T-helper 1 cell treated with Interleukin-12 subunit alpha and Interleukin-12 subunit beta and Interleukin-4 antibody, amounts not matched to agents 30 μg/mL and 1 μg/mL, for 36 hours (primary cell): Measurements from ENCODE around the gene EIF3K.
A peak's percentile ranks its signal among the peaks of the same experiment; 100 is the strongest.
"Not testable (repeated sequence)": the region's sequence is repeated elsewhere in the genome, so short reads cannot be mapped to it uniquely, and the experiment has no call there.

Experiments
- H3K27ac Mint-ChIP-seq: one replicate; pipeline ENCODE4 v1.8.0; 2021; ENCODE audit warnings: mild to moderate bottlenecking, mixed read lengths
- H3K27me3 Mint-ChIP-seq: one replicate; pipeline ENCODE4 v1.8.0; 2021; ENCODE audit warnings: low read depth, mixed read lengths
- H3K36me3 Mint-ChIP-seq: one replicate; pipeline ENCODE4 v1.8.0; 2021; ENCODE audit warnings: low read depth, mixed read lengths
- H3K4me1 Mint-ChIP-seq: one replicate; pipeline ENCODE4 v1.8.0; 2021; ENCODE audit warnings: low read depth, mixed read lengths
- H3K4me3 Mint-ChIP-seq: one replicate; pipeline ENCODE4 v1.8.0; 2021; ENCODE audit warnings: mild to moderate bottlenecking, moderate library complexity, mixed read lengths
- H3K9me3 Mint-ChIP-seq: one replicate; pipeline ENCODE4 v1.8.0; 2021; ENCODE audit warnings: mixed read lengths

EIF3K gene

DNA sequence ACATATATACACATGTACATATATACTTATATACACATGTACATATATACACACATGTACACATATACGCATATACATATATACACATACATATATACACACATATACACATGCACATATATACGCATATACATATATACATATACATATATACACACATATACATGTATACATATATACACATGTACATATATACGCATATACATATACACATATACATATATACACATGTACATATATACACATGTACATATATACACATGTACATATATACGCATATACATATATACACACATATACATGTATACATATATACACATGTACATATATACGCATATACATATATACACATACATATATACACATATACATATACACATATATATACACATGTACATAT lies 16.1 kb upstream of the EIF3K start:
- H3K27me3 Mint-ChIP-seq, H3K27ac Mint-ChIP-seq, H3K4me3 Mint-ChIP-seq, H3K9me3 Mint-ChIP-seq, H3K4me1 Mint-ChIP-seq: not testable (repeated sequence)
- peaks cover 33% of the 10 kb centered on the region for H3K36me3 Mint-ChIP-seq

DNA sequence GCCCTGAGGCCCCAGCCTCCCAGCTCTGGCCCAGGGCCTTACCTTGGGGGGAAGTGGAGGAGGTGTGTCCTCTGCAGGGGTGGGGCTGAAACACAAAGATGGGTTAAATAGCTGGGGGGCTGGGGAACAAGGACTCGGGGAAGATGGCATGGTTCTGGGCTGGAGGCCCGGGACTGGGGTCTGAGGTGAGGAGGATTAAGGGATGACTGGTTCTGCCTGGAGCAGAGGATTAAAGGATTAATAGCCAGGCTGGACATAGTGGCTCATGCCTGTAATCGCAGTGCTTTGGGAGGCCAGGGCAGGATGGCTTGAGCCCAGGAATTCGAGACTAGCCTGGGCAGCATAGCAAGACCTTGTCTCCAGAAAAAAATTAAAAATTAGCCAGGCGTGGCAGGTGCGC lies 12.9 kb upstream of the EIF3K start:
- Mint-ChIP-seq H3K27me3 (no peaks in the 10 kb centered on the region), H3K4me3 (no peak overlapping the region), H3K36me3 (peaks cover 37% of the 10 kb centered on the region), H3K4me1 (no peaks in the 10 kb centered on the region), H3K27ac (no peak overlapping the region), H3K9me3 (no peaks in the 10 kb centered on the region)

DNA sequence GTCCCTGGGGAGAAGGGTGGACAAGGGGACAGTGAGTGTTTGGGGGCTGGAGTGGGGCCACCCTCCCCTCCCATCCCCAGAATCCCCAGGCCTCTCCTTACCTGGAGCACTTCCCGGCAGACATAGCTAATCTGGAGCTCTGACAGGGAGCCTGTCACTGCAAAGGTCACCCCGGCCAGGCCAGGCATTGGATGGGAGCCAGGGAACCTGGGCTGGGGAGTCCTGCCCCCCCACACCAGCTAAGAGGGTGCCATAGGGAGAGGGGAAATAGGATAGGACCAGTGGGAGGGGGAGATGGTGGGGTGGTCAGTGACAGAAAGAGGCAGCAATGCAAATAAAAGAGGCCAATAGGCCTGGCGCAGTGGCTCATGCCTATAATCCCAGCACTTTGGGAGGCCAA lies 4.7 kb upstream of the EIF3K start:
- Mint-ChIP-seq H3K27ac (no peak overlapping the region), H3K27me3 (no peaks in the 10 kb centered on the region), H3K4me1 (peaks cover 35% of the 10 kb centered on the region), H3K36me3 (peaks cover 40% of the 10 kb centered on the region), H3K9me3 (no peaks in the 10 kb centered on the region), H3K4me3 (no peak overlapping the region)

DNA sequence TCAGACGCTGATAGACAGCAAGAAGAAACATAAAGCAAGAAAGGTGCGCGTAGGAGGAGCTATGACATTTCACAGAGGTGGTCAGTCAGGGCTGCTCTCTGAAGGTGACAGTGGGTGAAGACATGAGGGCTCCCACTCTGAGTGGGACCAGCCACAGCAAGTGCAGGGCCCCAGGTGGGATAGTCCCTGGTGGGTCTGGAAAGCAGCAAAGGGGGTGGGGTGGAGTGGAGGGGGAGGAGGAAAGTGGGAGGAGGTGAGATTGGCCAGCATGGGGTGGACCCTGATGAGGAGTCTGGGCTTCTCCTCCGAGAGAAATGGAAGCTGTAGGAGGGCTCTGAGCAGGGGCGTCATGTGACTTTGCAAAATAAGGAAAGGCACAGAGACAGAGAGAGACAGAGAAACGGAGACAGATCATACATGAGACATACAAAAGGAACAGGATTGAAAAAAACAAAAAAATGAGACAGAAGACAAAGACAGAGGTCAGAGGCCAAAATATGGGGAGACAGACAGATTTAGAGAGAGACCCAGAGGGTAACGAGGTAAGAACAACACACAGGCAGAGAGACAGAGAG lies 3.9 kb upstream of the EIF3K start:
- H3K4me1 Mint-ChIP-seq: peaks cover 41% of the 10 kb centered on the region
- H3K27me3 Mint-ChIP-seq: no peaks in the 10 kb centered on the region
- H3K4me3 Mint-ChIP-seq: peak overlapping the region; percentile 73
- peak overlapping the region; percentile 70 for H3K27ac Mint-ChIP-seq
- H3K36me3 Mint-ChIP-seq: peaks cover 43% of the 10 kb centered on the region
- no peaks in the 10 kb centered on the region for H3K9me3 Mint-ChIP-seq

DNA sequence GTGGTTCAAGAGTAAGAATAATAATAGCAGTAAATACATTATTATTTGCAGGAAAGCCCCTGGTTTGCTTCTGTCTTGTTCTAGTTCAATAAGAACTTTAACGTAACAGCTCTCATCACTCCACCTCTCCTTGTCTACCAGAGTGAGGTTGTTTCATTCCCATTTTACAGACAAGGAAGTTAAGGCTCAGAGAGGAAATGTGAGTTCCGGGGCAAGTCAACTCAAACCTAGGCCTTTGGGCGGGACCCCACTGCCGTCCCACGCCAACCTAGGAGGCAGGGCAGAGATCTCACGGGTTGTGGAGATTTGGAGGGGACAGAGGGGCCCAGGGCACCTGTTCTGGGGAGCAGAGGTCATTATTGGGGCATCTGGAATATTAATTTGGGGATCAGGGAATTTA lies 2.7 kb upstream of the EIF3K start:
- no peaks in the 10 kb centered on the region for H3K27me3 Mint-ChIP-seq
- peak overlapping the region; percentile 99 for H3K4me3 Mint-ChIP-seq
- no peaks in the 10 kb centered on the region for H3K9me3 Mint-ChIP-seq
- peaks cover 44% of the 10 kb centered on the region for H3K4me1 Mint-ChIP-seq
- H3K27ac Mint-ChIP-seq: peak overlapping the region; percentile 97
- peaks cover 34% of the 10 kb centered on the region for H3K36me3 Mint-ChIP-seq

DNA sequence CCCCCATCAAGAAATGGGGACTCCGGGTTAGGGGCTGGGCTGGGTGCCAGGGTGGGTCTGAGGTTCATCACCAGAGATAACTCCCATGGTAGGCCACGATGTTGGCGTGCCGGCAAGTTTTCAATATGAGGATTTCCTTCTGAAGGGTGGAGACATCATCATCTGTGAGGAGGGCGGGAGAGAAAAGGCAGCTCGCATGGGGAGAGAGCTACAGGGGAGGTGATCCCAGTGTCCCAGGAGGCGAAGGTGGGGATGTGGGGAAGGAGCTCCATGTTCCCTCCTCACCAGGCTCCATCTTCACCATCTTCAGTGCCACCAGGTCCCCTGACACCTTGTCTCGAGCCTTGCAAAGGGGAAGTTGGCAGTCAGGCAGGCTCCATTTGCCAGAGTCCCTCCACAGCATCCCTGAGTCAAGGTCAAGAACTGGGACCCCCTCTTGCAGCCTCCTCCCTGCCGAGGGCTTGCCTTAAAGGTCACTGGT lies 1.7 kb upstream of the EIF3K start:
- Mint-ChIP-seq H3K4me1 (peaks cover 52% of the 10 kb centered on the region), H3K27me3 (no peaks in the 10 kb centered on the region), H3K4me3 (peak overlapping the region; percentile 99), H3K9me3 (no peaks in the 10 kb centered on the region), H3K27ac (peak overlapping the region; percentile 97), H3K36me3 (peaks cover 42% of the 10 kb centered on the region)

DNA sequence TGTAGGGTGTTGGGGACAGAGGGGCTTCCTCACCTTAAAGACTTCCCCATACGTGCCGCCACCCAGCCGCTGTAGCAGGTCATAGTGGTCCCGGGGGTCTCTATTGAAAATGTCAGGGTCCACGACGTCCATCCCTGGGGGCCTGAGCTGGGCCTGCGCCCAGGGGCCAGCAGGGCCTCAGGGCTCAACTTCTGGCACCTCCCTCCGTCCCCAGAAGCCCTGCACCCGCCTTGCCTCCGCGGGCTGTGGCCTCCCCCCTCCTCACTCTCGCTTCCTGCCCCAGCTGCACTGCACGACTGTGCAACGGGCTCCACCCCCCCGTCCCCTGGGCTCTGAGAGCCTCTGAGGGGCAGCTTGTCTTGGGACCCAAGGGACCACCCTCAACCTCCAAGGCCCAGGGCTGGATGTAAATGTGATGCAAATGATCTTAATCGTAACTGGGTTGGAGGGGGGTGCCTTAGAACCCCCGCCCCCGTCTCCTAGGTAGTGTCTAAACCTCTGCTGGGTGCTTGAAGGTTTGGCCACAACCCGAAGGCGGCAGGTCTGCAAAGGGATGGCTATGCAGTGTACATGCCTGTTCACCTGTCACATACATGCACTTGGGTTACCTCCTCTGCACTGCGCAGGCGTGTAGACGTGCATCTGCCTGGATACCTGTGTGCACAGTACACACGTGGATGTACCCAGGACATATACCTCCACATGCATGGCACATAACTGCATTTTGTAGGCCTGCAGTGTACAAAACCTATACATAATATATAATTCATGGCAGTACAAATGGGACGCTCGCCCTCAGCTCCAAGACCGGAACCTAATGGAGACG lies 1.0 kb upstream of the EIF3K start, which contains the start of gene MAP4K1:
Gene MAP4K1, minus strand, starts transcription at position 190 of the 826 bp plus-strand sequence. Its CDS starts 58 bp downstream, at position 132.
- Mint-ChIP-seq H3K36me3 (peaks cover 37% of the 10 kb centered on the region), H3K27ac (peak within 1 kb of the TSS; percentile 97), H3K4me1 (peaks cover 49% of the 10 kb centered on the region)

DNA sequence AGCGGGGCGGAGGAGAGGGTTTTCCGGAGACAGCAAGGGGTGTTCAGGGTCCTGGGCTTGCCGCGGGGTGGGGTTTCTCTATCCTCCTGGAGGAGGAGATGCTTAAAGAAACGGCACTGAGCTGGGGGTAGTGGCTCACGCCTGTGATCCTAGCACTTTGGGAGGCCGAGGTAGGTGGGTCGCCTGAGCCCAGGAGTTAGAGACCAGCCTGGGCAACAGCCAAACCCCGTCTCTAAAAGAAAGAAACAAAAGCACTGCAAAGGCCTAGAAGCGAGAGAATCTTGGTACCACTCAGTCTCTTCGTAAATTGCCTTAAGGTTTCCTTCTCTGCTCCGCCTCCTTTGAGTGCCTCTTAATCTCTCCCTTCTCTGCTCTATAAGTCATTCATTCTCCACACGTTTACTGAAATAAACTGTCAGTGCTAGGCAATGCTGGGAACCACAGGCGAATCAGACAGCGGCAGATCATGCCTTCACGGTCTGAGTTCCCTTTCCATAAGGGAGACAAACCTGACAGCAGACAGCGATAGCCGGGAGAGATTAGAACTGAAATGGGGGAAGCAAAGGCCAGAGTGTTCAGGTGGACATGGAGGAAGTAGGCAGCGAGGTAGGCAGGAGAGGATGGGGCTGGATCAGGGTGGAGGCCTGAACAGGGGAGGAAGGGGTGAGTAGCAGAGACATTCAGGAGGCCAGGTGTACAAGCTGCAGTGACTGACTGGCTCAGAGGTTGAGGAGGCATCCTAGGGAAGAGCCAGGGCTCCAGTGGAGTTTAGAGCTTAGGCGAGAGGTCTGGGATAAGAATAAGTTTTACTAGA lies 580 bp downstream of the EIF3K start:
- Mint-ChIP-seq H3K27me3 (no peaks in the 10 kb centered on the region), H3K4me3 (peak overlapping the region; percentile 99), H3K27ac (peak overlapping the region; percentile 97), H3K4me1 (peaks cover 44% of the 10 kb centered on the region), H3K9me3 (no peaks in the 10 kb centered on the region), H3K36me3 (peaks cover 40% of the 10 kb centered on the region)

More for the DNA sequence above, 1.0 kb upstream of the EIF3K start, which contains the start of gene MAP4K1:
- Mint-ChIP-seq H3K4me3 (peak within 1 kb of the TSS; percentile 99), H3K27me3 (no peaks in the 10 kb centered on the region), H3K9me3 (no peaks in the 10 kb centered on the region)

DNA sequence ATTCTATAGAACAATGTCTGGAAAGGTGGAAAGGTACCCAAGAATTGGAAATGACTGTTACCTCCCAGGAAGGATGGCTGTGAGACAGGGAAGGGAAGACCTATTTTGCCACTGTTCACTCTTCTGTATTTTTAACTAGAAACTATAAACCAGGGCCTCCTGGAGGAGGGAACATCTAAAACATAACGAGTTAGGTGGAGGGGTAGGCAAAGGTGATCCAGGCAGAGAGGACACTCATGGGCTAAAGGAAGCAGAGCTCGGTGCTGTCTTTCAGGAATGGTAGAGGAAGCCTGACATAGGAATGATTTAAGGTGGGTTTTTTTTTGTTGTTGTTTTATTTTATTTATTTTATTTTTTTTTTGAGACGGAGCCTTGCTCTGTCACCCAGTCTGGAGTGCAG lies 5.8 kb downstream of the EIF3K start:
- H3K4me3 Mint-ChIP-seq: no peak overlapping the region
- no peaks in the 10 kb centered on the region for H3K9me3 Mint-ChIP-seq
- H3K4me1 Mint-ChIP-seq: peaks cover 15% of the 10 kb centered on the region
- H3K27me3 Mint-ChIP-seq: no peaks in the 10 kb centered on the region
- peak overlapping the region; percentile 47 for H3K27ac Mint-ChIP-seq
- H3K36me3 Mint-ChIP-seq: peaks cover 38% of the 10 kb centered on the region

DNA sequence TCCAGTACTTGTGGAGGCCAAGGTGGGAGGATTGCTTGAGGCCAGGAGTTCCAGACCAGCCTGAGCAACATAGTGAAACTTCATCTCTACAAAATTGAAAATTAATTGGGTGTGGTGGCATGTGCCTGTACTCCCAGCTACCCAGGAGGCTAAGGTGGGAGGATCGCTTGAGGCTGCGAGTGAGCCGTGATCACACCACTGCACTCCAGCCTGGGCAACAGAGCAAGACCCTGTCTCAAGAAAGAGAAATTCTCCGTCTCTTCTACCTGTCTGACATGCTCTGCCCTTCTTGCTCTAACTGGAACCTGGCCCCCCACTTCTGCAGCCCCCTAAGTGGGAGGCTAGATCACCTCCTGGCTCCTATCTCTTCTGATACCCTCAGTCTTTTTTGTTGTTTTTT lies 7.4 kb downstream of the EIF3K start:
- peaks cover 9% of the 10 kb centered on the region for H3K4me1 Mint-ChIP-seq
- no peak overlapping the region for H3K4me3 Mint-ChIP-seq
- H3K27me3 Mint-ChIP-seq: no peaks in the 10 kb centered on the region
- H3K27ac Mint-ChIP-seq: no peak overlapping the region
- peaks cover 41% of the 10 kb centered on the region for H3K36me3 Mint-ChIP-seq
- H3K9me3 Mint-ChIP-seq: no peaks in the 10 kb centered on the region

DNA sequence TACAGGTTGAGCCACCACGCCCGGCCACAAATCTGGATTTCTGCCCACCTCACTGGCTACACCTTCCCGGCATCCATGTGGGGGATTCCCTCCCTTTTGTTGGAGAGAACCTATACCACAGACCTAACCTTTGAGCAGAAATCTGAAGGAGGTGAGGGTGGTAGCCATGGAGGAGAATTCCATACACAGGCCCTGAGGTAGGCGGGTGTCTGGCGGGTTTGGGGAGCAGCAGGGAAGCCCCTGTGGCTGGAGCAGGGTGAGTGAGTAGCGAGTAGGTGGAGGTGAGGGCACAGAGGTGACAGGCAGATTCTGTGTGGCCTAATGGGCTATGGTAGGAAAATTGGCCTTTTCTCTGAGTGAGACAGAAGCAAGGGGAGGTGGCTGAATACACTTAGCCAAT lies 10.6 kb downstream of the EIF3K start:
- H3K4me1 Mint-ChIP-seq: peaks cover 6% of the 10 kb centered on the region
- H3K27ac Mint-ChIP-seq: no peak overlapping the region
- H3K36me3 Mint-ChIP-seq: peaks cover 36% of the 10 kb centered on the region
- H3K4me3 Mint-ChIP-seq: no peak overlapping the region
- no peaks in the 10 kb centered on the region for H3K27me3 Mint-ChIP-seq
- H3K9me3 Mint-ChIP-seq: no peaks in the 10 kb centered on the region

DNA sequence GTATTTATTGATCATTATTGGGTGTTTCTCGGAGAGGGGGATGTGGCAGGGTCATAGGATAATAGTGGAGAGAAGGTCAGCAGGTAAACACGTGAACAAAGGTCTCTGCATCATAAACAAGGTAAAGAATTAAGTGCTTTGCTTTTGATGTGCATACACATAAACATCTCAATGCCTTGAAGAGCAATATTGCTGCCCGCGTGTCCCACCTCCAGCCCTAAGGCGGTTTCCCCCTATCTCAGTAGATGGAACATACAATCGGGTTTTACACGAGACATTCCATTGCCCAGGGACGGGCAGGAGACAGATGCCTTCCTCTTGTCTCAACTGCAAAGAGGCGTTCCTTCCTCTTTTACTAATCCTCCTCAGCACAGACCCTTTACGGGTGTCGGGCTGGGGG lies 12.3 kb downstream of the EIF3K start:
- Mint-ChIP-seq H3K36me3 (peaks cover 32% of the 10 kb centered on the region), H3K4me1 (peaks cover 16% of the 10 kb centered on the region)
- not testable (repeated sequence) for H3K27me3 Mint-ChIP-seq, H3K9me3 Mint-ChIP-seq, H3K27ac Mint-ChIP-seq, H3K4me3 Mint-ChIP-seq

DNA sequence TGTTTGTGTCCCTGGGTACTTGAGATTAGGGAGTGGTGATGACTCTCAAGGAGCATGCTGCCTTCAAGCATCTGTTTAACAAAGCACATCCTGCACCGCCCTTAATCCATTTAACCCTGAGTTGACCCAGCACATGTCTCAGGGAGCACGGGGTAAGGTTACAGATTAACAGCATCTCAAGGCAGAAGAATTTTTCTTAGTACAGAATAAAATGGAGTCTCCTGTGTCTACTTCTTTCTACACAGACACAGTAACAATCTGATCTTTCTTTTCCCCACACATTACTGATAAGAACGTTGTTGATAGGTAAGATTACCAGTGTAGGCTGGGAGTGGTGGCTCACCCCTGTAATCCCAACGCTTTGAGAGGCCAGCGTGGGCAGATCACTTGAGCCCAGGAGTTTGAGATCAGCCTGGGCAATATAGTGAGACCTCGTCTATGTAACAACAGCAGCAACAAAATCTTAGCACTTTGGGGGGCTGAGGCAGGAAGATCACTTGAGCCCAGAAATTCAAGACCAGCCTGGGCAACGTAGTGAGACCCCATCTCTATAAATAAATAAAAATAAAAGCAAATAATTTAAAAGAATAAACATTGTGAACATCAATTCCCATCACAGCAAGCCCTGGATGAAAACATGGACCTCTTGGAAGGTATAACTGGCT lies 13.0 kb downstream of the EIF3K start:
- H3K4me3 Mint-ChIP-seq, H3K27ac Mint-ChIP-seq, H3K9me3 Mint-ChIP-seq, H3K27me3 Mint-ChIP-seq: not testable (repeated sequence)
- peaks cover 20% of the 10 kb centered on the region for H3K4me1 Mint-ChIP-seq
- peaks cover 29% of the 10 kb centered on the region for H3K36me3 Mint-ChIP-seq
